ENCODE data around the gene BDP1.

DNA sequence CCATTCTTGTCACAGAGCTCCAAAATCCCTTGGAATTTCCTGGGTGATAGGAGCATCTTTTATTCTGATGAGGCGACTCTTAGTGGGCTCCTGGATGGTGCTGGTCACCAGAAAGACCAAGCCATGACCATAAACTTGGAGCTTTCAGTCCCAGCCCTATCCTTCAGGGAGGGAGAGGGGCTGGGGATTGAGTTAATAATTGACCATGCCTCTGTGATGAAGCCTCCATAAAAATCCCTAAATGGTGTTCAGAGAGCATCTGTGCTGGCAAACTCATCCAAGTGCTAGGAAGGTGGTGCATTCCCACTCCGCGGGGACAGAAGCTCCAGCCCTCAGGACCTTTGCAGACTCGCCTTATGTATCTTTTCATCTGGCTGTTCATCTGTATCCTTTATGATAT lies 160.4 kb downstream of the BDP1 start:
- TF ChIP-seq ZNF565 (CRISPR knock-in tag; conservative IDR thresholded peaks at IDR 0.05; ENCODE audit: low read depth) (no peak), SNAI2 (CRISPR knock-in tag; IDR thresholded peaks at IDR 0.05) (no peak), CREB5 (CRISPR knock-in tag; IDR thresholded peaks at IDR 0.05; ENCODE audit: low read depth) (no peak)
- TF ChIP-seq, protein P1, sequence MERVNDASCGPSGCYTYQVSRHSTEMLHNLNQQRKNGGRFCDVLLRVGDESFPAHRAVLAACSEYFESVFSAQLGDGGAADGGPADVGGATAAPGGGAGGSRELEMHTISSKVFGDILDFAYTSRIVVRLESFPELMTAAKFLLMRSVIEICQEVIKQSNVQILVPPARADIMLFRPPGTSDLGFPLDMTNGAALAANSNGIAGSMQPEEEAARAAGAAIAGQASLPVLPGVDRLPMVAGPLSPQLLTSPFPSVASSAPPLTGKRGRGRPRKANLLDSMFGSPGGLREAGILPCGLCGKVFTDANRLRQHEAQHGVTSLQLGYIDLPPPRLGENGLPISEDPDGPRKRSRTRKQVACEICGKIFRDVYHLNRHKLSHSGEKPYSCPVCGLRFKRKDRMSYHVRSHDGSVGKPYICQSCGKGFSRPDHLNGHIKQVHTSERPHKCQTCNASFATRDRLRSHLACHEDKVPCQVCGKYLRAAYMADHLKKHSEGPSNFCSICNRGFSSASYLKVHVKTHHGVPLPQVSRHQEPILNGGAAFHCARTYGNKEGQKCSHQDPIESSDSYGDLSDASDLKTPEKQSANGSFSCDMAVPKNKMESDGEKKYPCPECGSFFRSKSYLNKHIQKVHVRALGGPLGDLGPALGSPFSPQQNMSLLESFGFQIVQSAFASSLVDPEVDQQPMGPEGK (CRISPR knock-in tag; IDR thresholded peaks at IDR 0.05; ENCODE audit: borderline replicate concordance) = no peak
